HEK293 (cell line): ENCODE measurements around the gene RHOT1.

Experiments
- BCL11B ChIP-seq: fragments of 450-650 bp; formaldehyde crosslinking; IDR thresholded peaks from 2 replicates; pipeline ENCODE4 v1.5.1; 2016; ENCODE audit warnings: low read depth, missing biosample characterization, missing genetic modification characterization
- IKZF3 ChIP-seq: fragments of 450-650 bp; IDR thresholded peaks from 2 replicates; pipeline ENCODE4 v1.5.0; 2018; ENCODE audit warnings: missing biosample characterization, mild to moderate bottlenecking, missing genetic modification characterization, moderate library complexity
- INSM2 ChIP-seq: fragments of 450-650 bp; formaldehyde crosslinking; IDR thresholded peaks from 2 replicates; pipeline ENCODE4 v1.5.1; 2016; ENCODE audit warnings: missing biosample characterization, missing genetic modification characterization
- MEIS1 ChIP-seq: sonication (generic); formaldehyde crosslinking; IDR thresholded peaks from 2 replicates; pipeline ENCODE4 v1.8.1; 2022; ENCODE audit warnings: missing genetic modification reagents, mild to moderate bottlenecking, borderline replicate concordance
- OSR2 ChIP-seq: fragments of 450-650 bp; formaldehyde crosslinking; IDR thresholded peaks from 2 replicates; pipeline ENCODE4 v1.5.1; 2016; ENCODE audit warnings: missing biosample characterization, missing genetic modification characterization
- OVOL3 ChIP-seq: fragments of 450-650 bp; formaldehyde crosslinking; IDR thresholded peaks from 2 replicates; pipeline ENCODE4 v1.5.1; 2016; ENCODE audit warnings: missing biosample characterization, missing genetic modification characterization
- PRDM1 ChIP-seq: fragments of 450-650 bp; formaldehyde crosslinking; IDR thresholded peaks from 2 replicates; pipeline ENCODE4; 2016; ENCODE audit warnings: missing biosample characterization, missing genetic modification characterization
- PRDM6 ChIP-seq: fragments of 450-650 bp; formaldehyde crosslinking; IDR thresholded peaks from 2 replicates; pipeline ENCODE4 v1.5.1; 2017; ENCODE audit warnings: missing biosample characterization, missing genetic modification characterization
- REPIN1 ChIP-seq: fragments of 450-650 bp; formaldehyde crosslinking; IDR thresholded peaks from 2 replicates; pipeline ENCODE4 v1.5.1; 2017; ENCODE audit warnings: missing biosample characterization, missing genetic modification characterization, low read depth
- SCRT1 ChIP-seq: fragments of 450-650 bp; formaldehyde crosslinking; IDR thresholded peaks from 2 replicates; pipeline ENCODE4 v1.5.1; 2016; ENCODE audit warnings: missing biosample characterization, missing genetic modification characterization, borderline replicate concordance
- SETDB1 ChIP-seq: IDR thresholded peaks from one replicate; pipeline ENCODE4 v1.6.1; 2017; ENCODE audit warnings: mild to moderate bottlenecking, low read length, moderate library complexity, mixed read lengths; ENCODE audit not compliant: insufficient read length
- SP7 ChIP-seq: fragments of 450-650 bp; formaldehyde crosslinking; IDR thresholded peaks from 2 replicates; pipeline ENCODE4 v1.5.1; 2016; ENCODE audit warnings: missing biosample characterization, missing genetic modification characterization
- TCF7L2 ChIP-seq: IDR thresholded peaks from 2 replicates; pipeline ENCODE4 v1.6.1; 2011; ENCODE audit warnings: low read depth, mild to moderate bottlenecking, inconsistent platforms, low read length, moderate library complexity, borderline replicate concordance
- ZBTB21 ChIP-seq: fragments of 450-650 bp; formaldehyde crosslinking; IDR thresholded peaks from 2 replicates; pipeline ENCODE4 v1.5.1; 2017; ENCODE audit warnings: missing biosample characterization, missing genetic modification characterization
- ZNF112 ChIP-seq: fragments of 450-650 bp; formaldehyde crosslinking; IDR thresholded peaks from 2 replicates; pipeline ENCODE4 v1.5.0; 2017; ENCODE audit warnings: missing biosample characterization, missing genetic modification characterization
- ZNF184 ChIP-seq: fragments of 450-650 bp; IDR thresholded peaks from 2 replicates; pipeline ENCODE4 v1.5.1; 2018; ENCODE audit warnings: missing biosample characterization, mild to moderate bottlenecking, missing genetic modification characterization
- ZNF19 ChIP-seq: fragments of 450-650 bp; formaldehyde crosslinking; IDR thresholded peaks from 2 replicates; pipeline ENCODE4; 2016; ENCODE audit warnings: missing biosample characterization, missing genetic modification characterization, low read depth
- ZNF2 ChIP-seq: fragments of 450-650 bp; formaldehyde crosslinking; IDR thresholded peaks from 2 replicates; pipeline ENCODE4 v1.5.1; 2016; ENCODE audit warnings: missing biosample characterization, missing genetic modification characterization
- ZNF266 ChIP-seq: fragments of 450-650 bp; formaldehyde crosslinking; IDR thresholded peaks from 2 replicates; pipeline ENCODE4 v1.5.1; 2016; ENCODE audit warnings: missing biosample characterization, missing genetic modification characterization, low read depth
- ZNF302 ChIP-seq: fragments of 450-650 bp; formaldehyde crosslinking; IDR thresholded peaks from 2 replicates; pipeline ENCODE4 v1.5.1; 2016; ENCODE audit warnings: missing biosample characterization, missing genetic modification characterization, low read depth
- ZNF335 ChIP-seq: fragments of 450-650 bp; formaldehyde crosslinking; conservative IDR thresholded peaks from 2 replicates; pipeline ENCODE4 v1.5.1; 2016; ENCODE audit warnings: missing biosample characterization, missing genetic modification characterization
- ZNF362 ChIP-seq: fragments of 450-650 bp; formaldehyde crosslinking; IDR thresholded peaks from 2 replicates; pipeline ENCODE4 v1.5.1; 2016; ENCODE audit warnings: missing biosample characterization, missing genetic modification characterization
- ZNF366 ChIP-seq: fragments of 450-650 bp; formaldehyde crosslinking; conservative IDR thresholded peaks from 2 replicates; pipeline ENCODE4 v1.5.1; 2016; ENCODE audit warnings: missing biosample characterization, missing genetic modification characterization
- ZNF433 ChIP-seq: fragments of 450-650 bp; formaldehyde crosslinking; IDR thresholded peaks from 2 replicates; pipeline ENCODE4 v1.5.1; 2016; ENCODE audit warnings: missing biosample characterization, missing genetic modification characterization, low read depth
- ZNF548 ChIP-seq: fragments of 450-650 bp; formaldehyde crosslinking; IDR thresholded peaks from 2 replicates; pipeline ENCODE4 v1.5.1; 2016; ENCODE audit warnings: missing biosample characterization, missing genetic modification characterization
- ZNF561 ChIP-seq: fragments of 450-650 bp; IDR thresholded peaks from 2 replicates; pipeline ENCODE4 v1.5.1; 2018; ENCODE audit warnings: missing biosample characterization, missing genetic modification characterization, borderline replicate concordance
- ZNF596 ChIP-seq: fragments of 450-650 bp; IDR thresholded peaks from 2 replicates; pipeline ENCODE4 v1.5.0; 2018; ENCODE audit warnings: missing biosample characterization, mild to moderate bottlenecking, missing genetic modification characterization, moderate library complexity
- ZNF600 ChIP-seq: fragments of 450-650 bp; formaldehyde crosslinking; IDR thresholded peaks from 2 replicates; pipeline ENCODE4 v1.5.1; 2016; ENCODE audit warnings: missing biosample characterization, missing genetic modification characterization
- ZNF624 ChIP-seq: fragments of 450-650 bp; formaldehyde crosslinking; IDR thresholded peaks from 2 replicates; pipeline ENCODE4 v1.5.1; 2017; ENCODE audit warnings: missing biosample characterization, missing genetic modification characterization
- ZNF629 ChIP-seq: fragments of 450-650 bp; formaldehyde crosslinking; IDR thresholded peaks from 2 replicates; pipeline ENCODE4 v1.5.1; 2017; ENCODE audit warnings: missing biosample characterization, missing genetic modification characterization
- ZNF660 ChIP-seq: fragments of 450-650 bp; IDR thresholded peaks from 2 replicates; pipeline ENCODE4 v1.5.1; 2018; ENCODE audit warnings: missing biosample characterization, mild to moderate bottlenecking, missing genetic modification characterization
- ZNF664 ChIP-seq: fragments of 450-650 bp; formaldehyde crosslinking; IDR thresholded peaks from 2 replicates; pipeline ENCODE4 v1.5.1; 2016; ENCODE audit warnings: missing biosample characterization, missing genetic modification characterization
- TF ChIP-seq, protein P1 (sequence below): fragments of 450-650 bp; formaldehyde crosslinking; IDR thresholded peaks from 2 replicates; pipeline ENCODE4 v1.5.1; 2016; ENCODE audit warnings: missing biosample characterization, missing genetic modification characterization
- TF ChIP-seq, protein P2 (sequence below): fragments of 450-650 bp; formaldehyde crosslinking; IDR thresholded peaks from 2 replicates; pipeline ENCODE4 v1.5.1; 2016; ENCODE audit warnings: missing biosample characterization, missing genetic modification characterization

RHOT1 gene

DNA sequence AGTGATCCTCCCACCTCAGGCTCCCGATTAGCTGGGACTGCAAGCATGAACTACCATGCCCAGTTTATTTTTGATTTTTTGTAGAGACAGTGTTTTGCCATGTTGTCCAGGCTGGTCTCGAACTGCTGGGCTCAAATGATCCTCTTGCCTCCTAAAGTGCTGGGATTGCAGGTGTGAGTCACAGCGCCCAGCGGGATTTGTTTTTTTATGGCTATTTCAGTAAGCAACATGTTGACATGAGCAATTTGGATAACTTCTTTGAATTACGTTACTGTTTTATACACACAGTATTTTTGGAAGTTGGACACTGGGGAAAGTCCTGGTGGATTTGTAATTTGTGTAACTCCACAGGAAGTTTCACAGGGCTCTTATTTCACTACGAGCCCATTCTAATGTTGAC is 18.5 kb upstream of the RHOT1 start (continued):
- TF ChIP-seq INSM2 (tag by site-specific recombination) = peak; percentile 41; the same call in 1 of the 2 replicates
- TF ChIP-seq OVOL3 = no peak
- TF ChIP-seq SCRT1 (tag by site-specific recombination) = no peak
- TF ChIP-seq ZNF362 (tag by site-specific recombination) = peak; percentile 63
- no peak for TF ChIP-seq OSR2 (tag by site-specific recombination)
- TF ChIP-seq ZNF660 (tag by site-specific recombination) = peak; percentile 82; the same call in 1 of the 2 replicates
- no peak for TF ChIP-seq TCF7L2
- TF ChIP-seq PRDM1 (tag by site-specific recombination) = no peak
- TF ChIP-seq, protein P1, sequence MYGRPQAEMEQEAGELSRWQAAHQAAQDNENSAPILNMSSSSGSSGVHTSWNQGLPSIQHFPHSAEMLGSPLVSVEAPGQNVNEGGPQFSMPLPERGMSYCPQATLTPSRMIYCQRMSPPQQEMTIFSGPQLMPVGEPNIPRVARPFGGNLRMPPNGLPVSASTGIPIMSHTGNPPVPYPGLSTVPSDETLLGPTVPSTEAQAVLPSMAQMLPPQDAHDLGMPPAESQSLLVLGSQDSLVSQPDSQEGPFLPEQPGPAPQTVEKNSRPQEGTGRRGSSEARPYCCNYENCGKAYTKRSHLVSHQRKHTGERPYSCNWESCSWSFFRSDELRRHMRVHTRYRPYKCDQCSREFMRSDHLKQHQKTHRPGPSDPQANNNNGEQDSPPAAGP (tag by site-specific recombination) = no peak
- peak; percentile 82 for TF ChIP-seq ZNF184 (tag by site-specific recombination)
- no peak for TF ChIP-seq ZNF266 (tag by site-specific recombination)
- TF ChIP-seq SETDB1 = no peak
- no peak for TF ChIP-seq ZNF433 (tag by site-specific recombination)
- 0 out of 2 replicates have a peak, but pooled peaks have one; percentile 50 for TF ChIP-seq ZNF561 (tag by site-specific recombination)
- TF ChIP-seq ZNF112 (tag by site-specific recombination) = no peak
- no peak for TF ChIP-seq ZNF302 (tag by site-specific recombination)
- no peak for TF ChIP-seq ZNF664 (tag by site-specific recombination)
- TF ChIP-seq ZNF548 (tag by site-specific recombination) = no peak
- no peak for TF ChIP-seq ZNF335 (tag by site-specific recombination)
- TF ChIP-seq ZBTB21 (tag by site-specific recombination) = peak; percentile 27; the same call in 1 of the 2 replicates
- TF ChIP-seq, protein P2, sequence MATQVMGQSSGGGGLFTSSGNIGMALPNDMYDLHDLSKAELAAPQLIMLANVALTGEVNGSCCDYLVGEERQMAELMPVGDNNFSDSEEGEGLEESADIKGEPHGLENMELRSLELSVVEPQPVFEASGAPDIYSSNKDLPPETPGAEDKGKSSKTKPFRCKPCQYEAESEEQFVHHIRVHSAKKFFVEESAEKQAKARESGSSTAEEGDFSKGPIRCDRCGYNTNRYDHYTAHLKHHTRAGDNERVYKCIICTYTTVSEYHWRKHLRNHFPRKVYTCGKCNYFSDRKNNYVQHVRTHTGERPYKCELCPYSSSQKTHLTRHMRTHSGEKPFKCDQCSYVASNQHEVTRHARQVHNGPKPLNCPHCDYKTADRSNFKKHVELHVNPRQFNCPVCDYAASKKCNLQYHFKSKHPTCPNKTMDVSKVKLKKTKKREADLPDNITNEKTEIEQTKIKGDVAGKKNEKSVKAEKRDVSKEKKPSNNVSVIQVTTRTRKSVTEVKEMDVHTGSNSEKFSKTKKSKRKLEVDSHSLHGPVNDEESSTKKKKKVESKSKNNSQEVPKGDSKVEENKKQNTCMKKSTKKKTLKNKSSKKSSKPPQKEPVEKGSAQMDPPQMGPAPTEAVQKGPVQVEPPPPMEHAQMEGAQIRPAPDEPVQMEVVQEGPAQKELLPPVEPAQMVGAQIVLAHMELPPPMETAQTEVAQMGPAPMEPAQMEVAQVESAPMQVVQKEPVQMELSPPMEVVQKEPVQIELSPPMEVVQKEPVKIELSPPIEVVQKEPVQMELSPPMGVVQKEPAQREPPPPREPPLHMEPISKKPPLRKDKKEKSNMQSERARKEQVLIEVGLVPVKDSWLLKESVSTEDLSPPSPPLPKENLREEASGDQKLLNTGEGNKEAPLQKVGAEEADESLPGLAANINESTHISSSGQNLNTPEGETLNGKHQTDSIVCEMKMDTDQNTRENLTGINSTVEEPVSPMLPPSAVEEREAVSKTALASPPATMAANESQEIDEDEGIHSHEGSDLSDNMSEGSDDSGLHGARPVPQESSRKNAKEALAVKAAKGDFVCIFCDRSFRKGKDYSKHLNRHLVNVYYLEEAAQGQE (tag by site-specific recombination) = no peak
- TF ChIP-seq ZNF2 (tag by site-specific recombination) = peak; percentile 68
- TF ChIP-seq ZNF366 (tag by site-specific recombination) = peak; percentile 33
- no peak for TF ChIP-seq ZNF596 (tag by site-specific recombination)
- peak; percentile 88 for TF ChIP-seq PRDM6 (tag by site-specific recombination)
- TF ChIP-seq ZNF629 (tag by site-specific recombination) = peak; percentile 81
- TF ChIP-seq MEIS1 (CRISPR knock-in tag) = no peak
- TF ChIP-seq BCL11B (tag by site-specific recombination) = no peak
- no peak for TF ChIP-seq REPIN1 (tag by site-specific recombination)
- no peak for TF ChIP-seq ZNF600 (tag by site-specific recombination)
- no peak for TF ChIP-seq ZNF19
- TF ChIP-seq IKZF3 (tag by site-specific recombination) = peak; percentile 81
- peak; percentile 36; the same call in 1 of the 2 replicates for TF ChIP-seq SP7 (tag by site-specific recombination)
- 0 out of 2 replicates have a peak, but pooled peaks have one; percentile 5 for TF ChIP-seq ZNF624
